PC-3 (cell line): ENCODE measurements around the gene LYZL1.
"Not testable (repeated sequence)": the region's sequence is repeated elsewhere in the genome, so short reads cannot be mapped to it uniquely, and the experiment has no call there.

Experiments used
- CTCF ChIP-seq: fragments of 300-600 bp; sonication (generic); conservative IDR thresholded peaks from 2 replicates; pipeline ENCODE4 v1.5.1; 2017; ENCODE audit warnings: antibody characterized with exemption, low read depth, mild to moderate bottlenecking, low read length
- EZH2phosphoT487 ChIP-seq: fragments of 300-600 bp; sonication (generic); IDR thresholded peaks from 2 replicates; pipeline ENCODE4 v1.6.1; 2018; ENCODE audit warnings: mild to moderate bottlenecking, antibody characterized with exemption, low read length, borderline replicate concordance

- TF ChIP-seq EZH2phosphoT487, CTCF: not testable (repeated sequence)
These were observed 31.8 kb downstream of the LYZL1 start for GRCh38 chr10:29320680-29321121.
